ENCODE measurements around the gene IDH3G.
A peak's percentile ranks its signal among the peaks of the same experiment; 100 is the strongest.

Gene IDH3G

GRCh38 chrX:153768311-153769157 lies 25.6 kb downstream of the IDH3G start:
- DNase-seq (ENCODE audit: low read depth): no peak
- no peak overlapping the region for H3K4me3 ChIP-seq (ENCODE audit: low read depth, low read length)
- TF ChIP-seq, protein P1, sequence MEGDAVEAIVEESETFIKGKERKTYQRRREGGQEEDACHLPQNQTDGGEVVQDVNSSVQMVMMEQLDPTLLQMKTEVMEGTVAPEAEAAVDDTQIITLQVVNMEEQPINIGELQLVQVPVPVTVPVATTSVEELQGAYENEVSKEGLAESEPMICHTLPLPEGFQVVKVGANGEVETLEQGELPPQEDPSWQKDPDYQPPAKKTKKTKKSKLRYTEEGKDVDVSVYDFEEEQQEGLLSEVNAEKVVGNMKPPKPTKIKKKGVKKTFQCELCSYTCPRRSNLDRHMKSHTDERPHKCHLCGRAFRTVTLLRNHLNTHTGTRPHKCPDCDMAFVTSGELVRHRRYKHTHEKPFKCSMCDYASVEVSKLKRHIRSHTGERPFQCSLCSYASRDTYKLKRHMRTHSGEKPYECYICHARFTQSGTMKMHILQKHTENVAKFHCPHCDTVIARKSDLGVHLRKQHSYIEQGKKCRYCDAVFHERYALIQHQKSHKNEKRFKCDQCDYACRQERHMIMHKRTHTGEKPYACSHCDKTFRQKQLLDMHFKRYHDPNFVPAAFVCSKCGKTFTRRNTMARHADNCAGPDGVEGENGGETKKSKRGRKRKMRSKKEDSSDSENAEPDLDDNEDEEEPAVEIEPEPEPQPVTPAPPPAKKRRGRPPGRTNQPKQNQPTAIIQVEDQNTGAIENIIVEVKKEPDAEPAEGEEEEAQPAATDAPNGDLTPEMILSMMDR (IDR thresholded peaks at IDR 0.05; ENCODE audit: control insufficient read depth, extremely low read depth, insufficient read depth): no peak

- TF ChIP-seq, protein P1 (IDR thresholded peaks at IDR 0.05; ENCODE audit: control insufficient read depth, extremely low read depth, insufficient read depth): no peak
- H3K4me3 ChIP-seq (ENCODE audit: low read depth, low read length): no peak overlapping the region
- no peak for DNase-seq (ENCODE audit: low read depth)
Observed at GRCh38 chrX:153767674-153768055, 26.5 kb downstream of the IDH3G start.

GRCh38 chrX:153766871-153767673 lies 27.1 kb downstream of the IDH3G start:
- TF ChIP-seq, protein P1 (IDR thresholded peaks at IDR 0.05; ENCODE audit: control insufficient read depth, extremely low read depth, insufficient read depth): no peak
- no peak overlapping the region for H3K4me3 ChIP-seq (ENCODE audit: low read depth, low read length)
- no peak for DNase-seq (ENCODE audit: low read depth)

DNA sequence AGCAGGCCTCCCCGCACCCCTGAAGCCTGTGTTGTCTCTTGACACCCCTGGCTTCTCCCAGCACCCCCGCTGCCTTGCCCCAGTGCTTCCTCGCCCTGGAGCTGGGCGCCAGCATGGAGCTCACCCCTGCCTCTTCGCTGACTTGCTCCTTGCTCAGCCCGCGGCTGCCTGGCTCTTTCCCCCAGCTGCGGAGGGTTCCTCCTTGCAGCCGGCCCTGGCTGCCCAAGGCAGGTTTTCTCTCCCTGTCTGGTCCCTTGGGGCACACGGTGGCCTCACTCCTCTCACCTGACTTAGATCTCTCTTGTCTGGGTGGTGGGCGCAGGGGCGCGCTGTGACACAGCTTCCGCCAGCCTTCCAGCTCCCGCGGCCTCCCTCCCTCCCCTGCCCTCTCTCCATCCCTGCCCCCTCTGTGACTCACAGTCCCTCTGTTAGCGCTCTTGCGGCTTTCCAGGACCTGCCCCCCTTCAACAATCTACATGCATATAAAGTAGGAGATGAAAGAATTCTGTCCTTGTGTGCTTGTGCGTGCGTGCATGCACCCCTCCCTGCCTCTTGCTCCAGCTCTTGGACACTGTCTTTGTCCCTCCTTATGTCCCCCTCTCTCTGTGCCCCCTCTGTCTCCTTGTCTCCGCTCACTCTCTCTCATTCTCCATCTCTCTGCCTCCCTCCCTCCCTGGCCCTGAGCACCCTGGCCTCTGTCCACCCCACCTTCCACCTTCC lies 27.9 kb downstream of the IDH3G start:
- TF ChIP-seq, protein P1 (IDR thresholded peaks at IDR 0.05; ENCODE audit: control insufficient read depth, extremely low read depth, insufficient read depth): no peak
- DNase-seq (ENCODE audit: low read depth): no peak
- no peak overlapping the region for H3K4me3 ChIP-seq (ENCODE audit: low read depth, low read length)

- no peak for DNase-seq (ENCODE audit: low read depth)
- peak overlapping the region; percentile 68 for H3K4me3 ChIP-seq (ENCODE audit: low read depth, low read length)
- TF ChIP-seq, protein P1 (IDR thresholded peaks at IDR 0.05; ENCODE audit: control insufficient read depth, extremely low read depth, insufficient read depth): no peak
Observed at GRCh38 chrX:153765138-153766079, 28.8 kb downstream of the IDH3G start.

GRCh38 chrX:153764786-153765137 lies 29.4 kb downstream of the IDH3G start:
- TF ChIP-seq, protein P1 (IDR thresholded peaks at IDR 0.05; ENCODE audit: control insufficient read depth, extremely low read depth, insufficient read depth): no peak
- DNase-seq (ENCODE audit: low read depth): no peak
- H3K4me3 ChIP-seq (ENCODE audit: low read depth, low read length): peak overlapping the region; percentile 68
